Measurements from ENCODE around the gene DUSP22. TPM values are rescaled to one million over a fixed set of nuclear protein-coding genes. Genes with fewer than 3 reads are reported as not detected.

The DUSP22 gene
- total RNA-seq, 1 experiment from 2014 or later = 25.0 TPM

DNA sequence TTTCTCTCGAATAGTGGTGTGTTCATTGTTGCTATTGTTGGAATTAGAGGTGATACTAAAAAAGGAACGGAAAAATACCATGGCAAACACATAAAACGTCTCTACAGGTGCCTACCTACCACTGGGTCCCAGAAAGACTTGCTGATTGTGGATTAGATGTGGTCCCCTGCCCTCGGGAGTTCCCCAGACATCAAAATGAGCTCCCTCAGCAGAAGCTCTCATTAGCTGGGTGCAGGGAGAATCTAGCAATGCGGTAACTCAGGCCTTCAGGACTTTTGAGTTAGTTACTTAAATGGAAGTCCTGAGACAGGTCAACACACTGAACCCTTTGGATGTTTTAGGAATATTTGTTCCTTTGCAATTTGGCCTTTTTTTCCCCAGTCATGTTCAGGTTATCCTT is 105.3 kb downstream of the DUSP22 start:
- WGBS (ENCODE audit: extremely low coverage, insufficient read length, low lambda C conversion rate) = no CpG with 5 or more reads among the region's 5 CpGs
- Histone ChIP-seq H3K18ac (ENCODE audit: insufficient read length, low read depth, low read length) (no peak overlapping the region), H3K14ac (ENCODE audit: insufficient read depth, low read length) (no peak overlapping the region), H3K4me2 (ENCODE audit: insufficient read depth, insufficient read length, low read length) (no peak overlapping the region), H4K91ac (ENCODE audit: insufficient read length, low read depth, low read length) (no peak overlapping the region), H3K9me3 (ENCODE audit: control insufficient read depth, low read depth, low read length) (no peaks in the 10 kb centered on the region), H2AFZ (ENCODE audit: low read length) (no peak overlapping the region), H2BK12ac (ENCODE audit: insufficient read length, low read depth, low read length) (no peak overlapping the region), H3K27ac (ENCODE audit: insufficient read length, low read depth, low read length) (no peak overlapping the region), H3K56ac (ENCODE audit: insufficient read length, low read depth, low read length) (no peak overlapping the region), H3K23ac (ENCODE audit: insufficient read length, low read depth, low read length) (no peak overlapping the region), H2AK5ac (ENCODE audit: insufficient read length, low read length) (no peak overlapping the region), H3K4me1 (ENCODE audit: insufficient read depth, low read length) (no peaks in the 10 kb centered on the region), H3K9ac (ENCODE audit: extremely low read depth, insufficient read length, low read length) (no peak overlapping the region), H3K4ac (ENCODE audit: low read depth, low read length) (no peak overlapping the region), H2BK120ac (ENCODE audit: low read depth, low read length, poor library complexity, severe bottlenecking) (no peak overlapping the region), H3K79me1 (ENCODE audit: insufficient read depth, low read depth, low read length, poor library complexity, severe bottlenecking) (no peaks in the 10 kb centered on the region), H4K5ac (ENCODE audit: insufficient read length, low read depth, low read length) (no peak overlapping the region), H4K8ac (replicated peaks; ENCODE audit: insufficient read length, low read depth, low read length) (no peak overlapping the region), H3K27me3 (ENCODE audit: insufficient read depth, low read length) (peaks cover 23% of the 10 kb centered on the region; the same call in 1 of the 2 replicates), H2BK15ac (ENCODE audit: low read depth, low read length) (no peak overlapping the region), H4K20me1 (ENCODE audit: control insufficient read depth, insufficient read depth, insufficient read length) (no peaks in the 10 kb centered on the region), H2BK5ac (ENCODE audit: insufficient read length, low read length) (no peak overlapping the region), H3T11ph (ENCODE audit: low read length) (no peak overlapping the region), H3K23me2 (ENCODE audit: insufficient read length, low read depth, low read length, poor library complexity, severe bottlenecking) (peaks cover 7% of the 10 kb centered on the region), H2BK20ac (ENCODE audit: low read depth, low read length, poor library complexity, severe bottlenecking) (no peak overlapping the region), H3K79me2 (ENCODE audit: insufficient read depth, low read length) (no peaks in the 10 kb centered on the region)
- Mint-ChIP-seq H3K27me3 (ENCODE audit: low read depth) (peaks cover 59% of the 10 kb centered on the region), H3K4me1 (peaks cover 6% of the 10 kb centered on the region in 2 experiments), H3K4me3 (no peak overlapping the region), H3K27ac (no peak overlapping the region), H3K9me3 (peaks cover 3 to 4% of the 10 kb centered on the region in 2 experiments; a peak in 4 of 5 replicates), H3K36me3 (ENCODE audit: insufficient read depth in 1 of 3, low read depth in 3 of 3) (no peaks in the 10 kb centered on the region; a peak in 2 of 7 replicates)
- no peak for DNase-seq
- TF ChIP-seq CTCF (conservative IDR thresholded peaks at IDR 0.05) = no peak

Data from H9 (cell line).